ENCODE data around the gene PAWR.

The PAWR gene

GRCh38 chr12:79601908-79602307 is 88.9 kb downstream of the PAWR start:
- DNase-seq (ENCODE audit: low read depth, low spot score): no peak
- ChIA-PET POLR2A (no interaction called here), CTCF (no interaction called here)
- no peak overlapping the region for H3K4me3 ChIP-seq (ENCODE audit: low read depth, low read length)
- no peak for TF ChIP-seq CTCF (IDR thresholded peaks at IDR 0.05; ENCODE audit: insufficient read depth, low read length, missing control alignments)

GRCh38 chr12:79597910-79598309 is 92.9 kb downstream of the PAWR start:
- TF ChIP-seq CTCF (IDR thresholded peaks at IDR 0.05; ENCODE audit: insufficient read depth, low read length, missing control alignments): no peak
- no peak for DNase-seq (ENCODE audit: low read depth, low spot score)
- ChIA-PET CTCF (no interaction called here), POLR2A (no interaction called here)
- H3K4me3 ChIP-seq (ENCODE audit: low read depth, low read length): no peak overlapping the region

- no peak for TF ChIP-seq CTCF (IDR thresholded peaks at IDR 0.05; ENCODE audit: insufficient read depth, low read length, missing control alignments)
- no peak overlapping the region for H3K4me3 ChIP-seq (ENCODE audit: low read depth, low read length)
- DNase-seq (ENCODE audit: low read depth, low spot score): no peak
- ChIA-PET CTCF (interaction anchor here (0.7 to 1.2 kb wide), 3 partner anchors 10 to 11 kb away, joined by 3 read pairs; no protein-coding TSS in a partner anchor), POLR2A (no interaction called here)
Measured at GRCh38 chr12:79596719-79597350, 93.9 kb downstream of the PAWR start.

GRCh38 chr12:79595273-79595672 is 95.5 kb downstream of the PAWR start:
- POLR2A ChIA-PET: no interaction called here
- no peak overlapping the region for H3K4me3 ChIP-seq (ENCODE audit: low read depth, low read length)
- CTCF ChIA-PET: no interaction called here
- no peak for TF ChIP-seq CTCF (IDR thresholded peaks at IDR 0.05; ENCODE audit: insufficient read depth, low read length, missing control alignments)
- no peak for DNase-seq (ENCODE audit: low read depth, low spot score)

DNA sequence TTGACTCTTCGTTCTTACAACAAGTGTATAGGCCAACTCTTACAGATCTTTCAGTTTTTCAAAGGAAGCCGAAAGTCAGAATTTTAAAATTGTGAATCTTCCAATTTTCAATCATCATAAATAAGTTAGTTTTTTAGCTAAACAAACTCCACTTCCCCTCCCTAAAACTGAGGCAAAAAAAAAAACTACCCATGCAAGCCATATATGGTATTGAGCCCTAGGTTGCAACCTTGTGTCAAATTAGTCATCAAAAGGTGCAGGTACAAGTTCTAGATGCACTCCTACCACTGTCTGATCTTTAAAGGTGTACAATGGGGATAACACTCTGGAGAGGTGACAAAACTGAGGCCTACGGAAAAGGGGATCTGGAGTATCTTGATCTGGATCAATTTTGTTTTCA is 97.9 kb downstream of the PAWR start:
- H3K4me3 ChIP-seq (ENCODE audit: low read depth, low read length): no peak overlapping the region
- TF ChIP-seq CTCF (IDR thresholded peaks at IDR 0.05; ENCODE audit: insufficient read depth, low read length, missing control alignments): no peak
- no peak for DNase-seq (ENCODE audit: low read depth, low spot score)
- ChIA-PET POLR2A (interaction anchor here (0.5 kb wide), 1 partner anchor 25 kb away, joined by 3 read pairs; no protein-coding TSS in a partner anchor), CTCF (interaction anchor here (0.9 to 1.0 kb wide), 2 partner anchors 15 to 173 kb away, joined by 3 read pairs; no protein-coding TSS in a partner anchor)

DNA sequence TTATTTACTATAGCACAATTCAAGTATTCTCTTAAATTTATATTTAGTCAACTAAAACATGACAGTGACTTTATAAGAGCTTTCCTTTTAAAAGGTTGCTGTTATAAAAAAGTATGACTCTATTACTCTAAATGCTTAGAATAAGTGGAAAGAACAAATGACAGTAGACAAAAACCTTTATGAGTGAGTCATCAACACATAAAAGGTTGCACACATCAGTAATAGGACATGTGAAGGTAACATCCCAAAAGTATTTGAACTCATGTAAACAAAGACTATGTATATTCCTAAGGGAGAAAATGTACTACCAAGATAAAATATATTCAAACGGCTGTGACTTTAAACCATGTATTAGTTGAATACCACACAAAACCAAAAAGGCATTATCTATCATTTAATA is 98.8 kb downstream of the PAWR start:
- POLR2A ChIA-PET: no interaction called here
- CTCF ChIA-PET: no interaction called here
- H3K4me3 ChIP-seq (ENCODE audit: low read depth, low read length): no peak overlapping the region
- TF ChIP-seq CTCF (IDR thresholded peaks at IDR 0.05; ENCODE audit: insufficient read depth, low read length, missing control alignments): no peak
- no peak for DNase-seq (ENCODE audit: low read depth, low spot score)
